WTC11 (cell line): Measurements from ENCODE around the gene ZNF17.

Source experiments
- CTCF ChIP-seq: fragments of 200-600 bp; IDR thresholded peaks from 2 replicates; pipeline ENCODE4 v1.8.0; 2022; ENCODE audit warnings: antibody characterized with exemption
- E2F1 ChIP-seq: sonication (generic); formaldehyde crosslinking; IDR thresholded peaks from 2 replicates; pipeline ENCODE4 v1.8.0; 2022; ENCODE audit warnings: mild to moderate bottlenecking, missing genetic modification reagents
- ESRRA ChIP-seq: sonication (generic); formaldehyde crosslinking; IDR thresholded peaks from 2 replicates; pipeline ENCODE4 v1.8.1; 2022; ENCODE audit warnings: mild to moderate bottlenecking, missing genetic modification reagents, borderline replicate concordance
- HMGXB4 ChIP-seq: sonication (generic); formaldehyde crosslinking; IDR thresholded peaks from 2 replicates; pipeline ENCODE4 v1.8.1; 2023; ENCODE audit warnings: mild to moderate bottlenecking, moderate library complexity, missing genetic modification reagents
- MLX ChIP-seq: sonication (generic); formaldehyde crosslinking; IDR thresholded peaks from 2 replicates; pipeline ENCODE4 v1.8.1; 2023; ENCODE audit warnings: mild to moderate bottlenecking, missing genetic modification reagents, moderate library complexity
- MXD4 ChIP-seq: fragments of 250-450 bp; sonication (Bioruptor Pico); IDR thresholded peaks from 2 replicates; pipeline ENCODE4 v1.8.0; 2021; ENCODE audit warnings: mild to moderate bottlenecking, moderate library complexity, borderline replicate concordance
- SMAD3 ChIP-seq: sonication (generic); formaldehyde crosslinking; IDR thresholded peaks from 2 replicates; pipeline ENCODE4 v1.8.0; 2022; ENCODE audit warnings: missing genetic modification reagents, mild to moderate bottlenecking, borderline replicate concordance
- TCF7 ChIP-seq: sonication (generic); formaldehyde crosslinking; IDR thresholded peaks from 2 replicates; pipeline ENCODE4 v1.8.0; 2022; ENCODE audit warnings: mild to moderate bottlenecking, low read depth, missing genetic modification reagents, moderate library complexity
- USF2 ChIP-seq: sonication (generic); formaldehyde crosslinking; IDR thresholded peaks from 2 replicates; pipeline ENCODE4 v1.8.1; 2023; ENCODE audit warnings: mild to moderate bottlenecking, missing genetic modification reagents, moderate library complexity
- ZBTB21 ChIP-seq: sonication (generic); formaldehyde crosslinking; IDR thresholded peaks from 2 replicates; pipeline ENCODE4 v1.8.1; 2023; ENCODE audit warnings: mild to moderate bottlenecking, missing genetic modification reagents, borderline replicate concordance
- ZNF281 ChIP-seq: sonication (generic); formaldehyde crosslinking; IDR thresholded peaks from 2 replicates; pipeline ENCODE4 v1.8.0; 2023; ENCODE audit warnings: mild to moderate bottlenecking, missing genetic modification reagents
- ZNF416 ChIP-seq: fragments of 250-450 bp; sonication (Bioruptor Pico); IDR thresholded peaks from 2 replicates; pipeline ENCODE4 v1.9.0; 2021; ENCODE audit warnings: mild to moderate bottlenecking, inconsistent platforms

GRCh38 chr19:57374179-57374578 is 36.8 kb upstream of the ZNF17 start:
- TF ChIP-seq TCF7 (CRISPR knock-in tag) (no peak), ZNF416 (CRISPR knock-in tag) (no peak), CTCF (no peak), SMAD3 (no peak), ZNF281 (CRISPR knock-in tag) (no peak), MLX (CRISPR knock-in tag) (no peak), ESRRA (CRISPR knock-in tag) (no peak), MXD4 (CRISPR knock-in tag) (no peak), HMGXB4 (CRISPR knock-in tag) (no peak), ZBTB21 (CRISPR knock-in tag) (no peak), E2F1 (CRISPR knock-in tag) (no peak), USF2 (CRISPR knock-in tag) (no peak)
